Loucy (cell line): ENCODE results near the gene PHACTR1.

Experiments used
- EZH2phosphoT487 ChIP-seq: fragments of 200-600 bp; IDR thresholded peaks from 2 replicates; pipeline ENCODE4 v1.6.1; 2018; ENCODE audit warnings: antibody characterized with exemption, mild to moderate bottlenecking, moderate library complexity, borderline replicate concordance
- TF ChIP-seq, protein P1 (sequence below): fragments of 200-600 bp; sonication (generic); conservative IDR thresholded peaks from 2 replicates; pipeline ENCODE4 v1.5.1; 2014; ENCODE audit warnings: mild to moderate bottlenecking, antibody characterized with exemption, low read length

DNA sequence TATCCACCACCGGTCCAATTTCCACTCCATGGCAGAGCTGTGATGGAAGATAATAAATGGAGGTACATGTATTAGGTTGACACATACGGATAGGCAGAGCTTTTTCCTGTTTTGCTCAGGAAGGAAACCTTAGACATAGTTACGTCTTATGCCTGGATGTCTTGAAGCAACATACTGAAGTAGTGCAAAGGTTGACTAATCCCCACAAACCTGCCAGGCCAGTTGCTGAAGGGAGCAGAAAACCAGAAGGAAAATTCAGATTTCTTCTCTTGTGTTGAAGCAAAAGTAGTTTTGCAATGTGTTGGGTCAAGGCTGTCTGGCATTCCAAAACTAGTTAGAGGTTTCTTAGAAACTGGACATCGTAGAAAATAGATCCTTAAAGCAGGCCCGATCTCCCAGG lies 68.7 kb downstream of the PHACTR1 start:
- TF ChIP-seq, protein P1, sequence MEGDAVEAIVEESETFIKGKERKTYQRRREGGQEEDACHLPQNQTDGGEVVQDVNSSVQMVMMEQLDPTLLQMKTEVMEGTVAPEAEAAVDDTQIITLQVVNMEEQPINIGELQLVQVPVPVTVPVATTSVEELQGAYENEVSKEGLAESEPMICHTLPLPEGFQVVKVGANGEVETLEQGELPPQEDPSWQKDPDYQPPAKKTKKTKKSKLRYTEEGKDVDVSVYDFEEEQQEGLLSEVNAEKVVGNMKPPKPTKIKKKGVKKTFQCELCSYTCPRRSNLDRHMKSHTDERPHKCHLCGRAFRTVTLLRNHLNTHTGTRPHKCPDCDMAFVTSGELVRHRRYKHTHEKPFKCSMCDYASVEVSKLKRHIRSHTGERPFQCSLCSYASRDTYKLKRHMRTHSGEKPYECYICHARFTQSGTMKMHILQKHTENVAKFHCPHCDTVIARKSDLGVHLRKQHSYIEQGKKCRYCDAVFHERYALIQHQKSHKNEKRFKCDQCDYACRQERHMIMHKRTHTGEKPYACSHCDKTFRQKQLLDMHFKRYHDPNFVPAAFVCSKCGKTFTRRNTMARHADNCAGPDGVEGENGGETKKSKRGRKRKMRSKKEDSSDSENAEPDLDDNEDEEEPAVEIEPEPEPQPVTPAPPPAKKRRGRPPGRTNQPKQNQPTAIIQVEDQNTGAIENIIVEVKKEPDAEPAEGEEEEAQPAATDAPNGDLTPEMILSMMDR = no peak
- TF ChIP-seq EZH2phosphoT487 = no peak
